Type B pancreatic cell (in vitro differentiated cells): Measurements from ENCODE around the gene SGMS1. TPM values are rescaled to one million over a fixed set of nuclear protein-coding genes. Genes with fewer than 3 reads are reported as not detected.
"Not testable (repeated sequence)": the region's sequence is repeated elsewhere in the genome, so short reads cannot be mapped to it uniquely, and the experiment has no call there.

Source experiments
- DNase-seq: peaks from one replicate; pipeline ENCODE4 v3.0.0; 2021; ENCODE audit warnings: mixed read lengths; ENCODE audit not compliant: unreplicated experiment; ENCODE audit errors: extremely low spot score
- H3K27ac Mint-ChIP-seq: 2 replicates; pipeline ENCODE4 v1.8.0; 2021; ENCODE audit warnings: mild to moderate bottlenecking, mixed read lengths
- H3K27me3 Mint-ChIP-seq: 2 replicates; pipeline ENCODE4 v1.8.0; 2021; ENCODE audit warnings: mixed read lengths
- H3K36me3 Mint-ChIP-seq: 2 replicates; pipeline ENCODE4 v1.8.0; 2021; ENCODE audit warnings: mixed read lengths
- H3K4me1 Mint-ChIP-seq: one replicate; pipeline ENCODE4 v1.8.0; 2021; ENCODE audit warnings: mixed read lengths; ENCODE audit not compliant: unreplicated experiment
- H3K4me3 Mint-ChIP-seq: 2 replicates; pipeline ENCODE4 v1.8.0; 2021; ENCODE audit warnings: mild to moderate bottlenecking, mixed read lengths
- H3K9me3 Mint-ChIP-seq: 2 replicates; pipeline ENCODE4 v1.8.0; 2021; ENCODE audit warnings: mixed read lengths
- total RNA-seq: library from RNA; stranded (reverse); gene quantifications from 2 replicates; pipeline ENCODE4 v1.2.1, GENCODE V29; 2021; ENCODE audit warnings: low replicate concordance
- TF ChIP-seq, protein P1 (sequence below): fragments of 200-600 bp; sonication (generic); conservative IDR thresholded peaks from 2 replicates; pipeline ENCODE4 v1.5.0; 2021; ENCODE audit warnings: antibody characterized with exemption, mild to moderate bottlenecking

Gene SGMS1
- total RNA-seq, 1 donor from 2014 or later = 15.1 TPM

DNA sequence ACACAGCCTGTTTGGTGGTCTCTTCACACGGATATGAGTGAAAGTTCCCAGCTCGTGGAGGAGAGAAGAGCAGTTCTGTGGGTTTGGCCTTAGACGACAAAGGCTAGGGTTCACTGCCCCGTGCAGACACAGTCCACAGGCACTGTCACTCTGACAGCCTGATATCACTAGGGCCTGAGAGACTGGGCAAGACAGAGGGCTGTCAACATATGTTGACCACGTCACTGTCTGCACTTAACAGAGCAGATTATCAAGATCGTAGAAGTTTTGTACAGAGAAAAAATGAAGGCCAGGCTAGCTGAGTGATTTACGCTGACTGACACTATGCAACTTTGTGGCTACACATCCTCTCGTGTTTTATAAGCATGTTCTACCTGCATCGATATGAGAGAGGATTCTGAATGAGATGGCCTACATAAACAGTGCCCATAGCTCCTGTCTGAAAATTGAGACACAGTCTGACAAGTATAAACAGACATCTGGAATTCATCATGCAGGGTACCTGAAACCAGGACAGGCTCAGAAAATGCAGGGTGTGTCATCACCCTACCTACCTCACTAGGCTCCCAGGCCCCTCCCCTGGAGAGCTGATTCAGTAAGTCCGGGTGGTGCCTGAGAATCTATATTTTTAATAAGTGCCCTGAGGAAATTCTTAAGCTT, 120.0 kb downstream of the SGMS1 start:
- TF ChIP-seq, protein P1, sequence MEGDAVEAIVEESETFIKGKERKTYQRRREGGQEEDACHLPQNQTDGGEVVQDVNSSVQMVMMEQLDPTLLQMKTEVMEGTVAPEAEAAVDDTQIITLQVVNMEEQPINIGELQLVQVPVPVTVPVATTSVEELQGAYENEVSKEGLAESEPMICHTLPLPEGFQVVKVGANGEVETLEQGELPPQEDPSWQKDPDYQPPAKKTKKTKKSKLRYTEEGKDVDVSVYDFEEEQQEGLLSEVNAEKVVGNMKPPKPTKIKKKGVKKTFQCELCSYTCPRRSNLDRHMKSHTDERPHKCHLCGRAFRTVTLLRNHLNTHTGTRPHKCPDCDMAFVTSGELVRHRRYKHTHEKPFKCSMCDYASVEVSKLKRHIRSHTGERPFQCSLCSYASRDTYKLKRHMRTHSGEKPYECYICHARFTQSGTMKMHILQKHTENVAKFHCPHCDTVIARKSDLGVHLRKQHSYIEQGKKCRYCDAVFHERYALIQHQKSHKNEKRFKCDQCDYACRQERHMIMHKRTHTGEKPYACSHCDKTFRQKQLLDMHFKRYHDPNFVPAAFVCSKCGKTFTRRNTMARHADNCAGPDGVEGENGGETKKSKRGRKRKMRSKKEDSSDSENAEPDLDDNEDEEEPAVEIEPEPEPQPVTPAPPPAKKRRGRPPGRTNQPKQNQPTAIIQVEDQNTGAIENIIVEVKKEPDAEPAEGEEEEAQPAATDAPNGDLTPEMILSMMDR = no peak
- Mint-ChIP-seq H3K36me3 (no peaks in the 10 kb centered on the region), H3K4me3 (peak overlapping the region; percentile 21), H3K27me3 (no peaks in the 10 kb centered on the region), H3K9me3 (no peaks in the 10 kb centered on the region), H3K27ac (peak overlapping the region; percentile 93), H3K4me1 (peaks cover 5% of the 10 kb centered on the region)
- no peak for DNase-seq

DNA sequence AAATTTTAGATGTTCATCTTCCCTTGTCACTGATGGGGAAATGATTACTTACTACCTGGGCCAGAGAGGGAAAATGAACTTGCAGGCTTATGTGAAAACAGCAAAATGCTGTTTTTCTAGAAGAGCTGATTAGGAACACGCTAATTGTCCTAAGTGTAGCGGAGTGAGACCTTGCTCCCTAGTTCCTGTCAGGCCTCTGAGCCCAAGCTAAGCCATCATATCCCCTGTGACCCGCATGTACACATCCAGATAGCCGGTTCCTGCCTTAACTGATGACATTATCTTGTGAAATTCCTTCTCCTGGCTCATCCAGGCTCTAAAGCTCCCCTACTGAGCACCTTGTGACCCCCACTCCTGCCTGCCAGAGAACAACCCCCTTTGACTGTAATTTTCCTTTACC, 120.6 kb downstream of the SGMS1 start:
- H3K4me1 Mint-ChIP-seq, DNase-seq, H3K27me3 Mint-ChIP-seq, H3K9me3 Mint-ChIP-seq, H3K36me3 Mint-ChIP-seq, H3K4me3 Mint-ChIP-seq: not testable (repeated sequence)
- peak overlapping the region; percentile 93 for H3K27ac Mint-ChIP-seq

DNA sequence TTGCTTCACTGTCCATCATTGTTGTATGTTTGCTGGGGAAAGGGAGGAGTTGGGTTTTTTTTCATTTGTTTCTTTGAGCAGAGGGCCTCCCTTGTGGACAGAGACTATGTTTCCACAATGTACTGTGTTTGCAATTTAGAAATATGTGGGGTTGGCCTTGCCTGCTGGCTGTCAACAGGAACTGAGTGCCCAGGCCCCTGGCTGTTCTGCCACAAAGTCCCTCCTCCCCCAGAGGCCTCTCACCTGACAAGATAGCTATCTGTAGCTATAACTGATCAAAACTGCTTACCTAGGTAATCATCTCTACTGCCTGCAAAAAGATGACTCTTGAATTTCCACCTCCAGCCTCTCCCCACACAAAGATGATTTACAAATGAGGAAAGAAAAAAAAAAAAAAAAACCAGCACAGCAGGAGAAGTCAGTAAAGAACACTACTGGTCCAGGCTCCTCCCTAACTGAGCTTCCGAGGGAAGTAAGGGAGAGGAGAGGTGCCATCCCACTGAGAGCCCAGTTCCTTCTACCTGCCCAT, 121.8 kb downstream of the SGMS1 start:
- no peaks in the 10 kb centered on the region for H3K36me3 Mint-ChIP-seq
- H3K27ac Mint-ChIP-seq = peak overlapping the region; percentile 92
- H3K4me1 Mint-ChIP-seq = peaks cover 8% of the 10 kb centered on the region

DNA sequence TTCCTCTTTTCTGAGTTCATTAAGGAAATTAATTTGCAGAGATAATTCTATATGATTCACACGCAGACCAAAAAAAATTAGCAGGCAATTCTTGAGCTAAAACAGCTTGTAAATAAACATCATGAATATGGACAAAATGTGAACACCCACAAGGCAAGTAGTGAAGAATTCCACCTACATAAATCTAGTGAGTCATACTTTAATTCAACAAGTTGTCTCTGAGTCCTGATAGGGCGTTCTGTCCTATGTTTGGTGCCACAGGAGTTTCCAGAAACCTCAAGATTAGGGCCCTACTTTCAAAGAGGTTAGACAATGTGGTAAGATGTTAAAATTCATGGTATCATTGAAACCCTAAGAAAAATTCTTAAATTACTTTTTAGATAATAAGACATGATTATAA, 122.3 kb downstream of the SGMS1 start:
- H3K4me3 Mint-ChIP-seq = no peak overlapping the region
- peaks cover 8% of the 10 kb centered on the region for H3K4me1 Mint-ChIP-seq
- H3K36me3 Mint-ChIP-seq = no peaks in the 10 kb centered on the region
- TF ChIP-seq, protein P1 = no peak
- no peaks in the 10 kb centered on the region for H3K9me3 Mint-ChIP-seq
- H3K27ac Mint-ChIP-seq = no peak overlapping the region
- no peak for DNase-seq
- no peaks in the 10 kb centered on the region for H3K27me3 Mint-ChIP-seq

More for the DNA sequence above, 121.8 kb downstream of the SGMS1 start:
- TF ChIP-seq, protein P1 = no peak
- Mint-ChIP-seq H3K27me3 (no peaks in the 10 kb centered on the region), H3K4me3 (peak overlapping the region; percentile 46), H3K9me3 (no peaks in the 10 kb centered on the region)
- no peak for DNase-seq

DNA sequence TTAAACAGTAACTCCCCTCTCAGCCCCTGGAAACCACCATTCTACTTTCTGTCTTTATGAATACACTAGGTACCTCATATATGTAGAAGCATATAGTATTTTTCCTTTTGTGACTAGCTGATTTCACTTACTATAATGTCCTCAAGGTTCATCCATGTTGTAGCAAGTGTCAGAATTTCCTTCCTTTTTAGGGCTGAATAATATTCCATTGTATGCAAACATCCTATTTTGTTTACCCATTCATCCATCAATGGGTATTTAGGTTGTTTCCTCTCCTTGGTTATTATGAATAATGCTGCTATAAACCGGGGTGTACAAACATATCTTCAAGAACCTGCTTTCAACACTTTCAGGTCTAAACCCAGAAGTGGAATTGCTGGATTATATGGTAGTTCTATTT, 125.3 kb downstream of the SGMS1 start:
- Mint-ChIP-seq H3K36me3 (peaks cover 3% of the 10 kb centered on the region), H3K27ac (no peak overlapping the region), H3K4me1 (peaks cover 5% of the 10 kb centered on the region), H3K27me3 (no peaks in the 10 kb centered on the region), H3K4me3 (no peak overlapping the region), H3K9me3 (no peaks in the 10 kb centered on the region)
- no peak for DNase-seq
- TF ChIP-seq, protein P1 = no peak

DNA sequence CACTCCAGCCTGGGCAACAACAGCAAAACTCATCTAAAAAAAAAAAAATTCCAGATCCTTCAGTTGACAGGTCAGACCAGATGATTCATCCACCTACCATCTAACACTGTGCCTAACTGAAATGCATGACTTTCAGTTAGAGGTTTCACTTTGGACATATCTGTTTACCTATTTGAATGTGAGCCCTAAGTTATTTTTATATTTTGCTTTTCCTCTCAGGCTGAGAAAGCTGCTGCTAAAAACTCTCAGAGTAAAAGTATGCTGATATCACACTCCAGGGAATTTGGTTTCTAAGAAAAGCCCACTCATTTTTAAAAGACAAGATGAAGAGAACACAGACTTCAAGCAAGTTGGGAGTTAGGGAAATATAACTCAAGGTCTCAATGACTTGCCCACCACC, 126.0 kb downstream of the SGMS1 start:
- Mint-ChIP-seq H3K27me3 (no peaks in the 10 kb centered on the region), H3K4me3 (no peak overlapping the region), H3K4me1 (peaks cover 3% of the 10 kb centered on the region), H3K9me3 (no peaks in the 10 kb centered on the region), H3K27ac (peak overlapping the region; percentile 77), H3K36me3 (peaks cover 3% of the 10 kb centered on the region)
- DNase-seq = no peak
- TF ChIP-seq, protein P1 = no peak
